Uterus (tissue), 2 donors: ENCODE measurements around the gene TULP1.

Experiments
- POLR2A ChIP-seq, 2 donors: fragments of 450-650 bp; IDR thresholded peaks; one replicate each; pipeline ENCODE4 v1.6.1; 2016; ENCODE audit warnings: antibody characterized with exemption in 2 of 2, mild to moderate bottlenecking in 1 of 2, moderate library complexity in 1 of 2
- TF ChIP-seq, protein P1 (sequence below), 4 experiments: fragments of 200-600 bp in 2 of 4; fragments of 450-650 bp in 2 of 4; sonication (generic) in 2 of 4; IDR thresholded peaks; one replicate each; pipeline ENCODE4 v1.5.1; 2016 to 2019; ENCODE audit warnings: antibody characterized with exemption in 4 of 4, mild to moderate bottlenecking in 2 of 4, moderate library complexity in 1 of 4

DNA sequence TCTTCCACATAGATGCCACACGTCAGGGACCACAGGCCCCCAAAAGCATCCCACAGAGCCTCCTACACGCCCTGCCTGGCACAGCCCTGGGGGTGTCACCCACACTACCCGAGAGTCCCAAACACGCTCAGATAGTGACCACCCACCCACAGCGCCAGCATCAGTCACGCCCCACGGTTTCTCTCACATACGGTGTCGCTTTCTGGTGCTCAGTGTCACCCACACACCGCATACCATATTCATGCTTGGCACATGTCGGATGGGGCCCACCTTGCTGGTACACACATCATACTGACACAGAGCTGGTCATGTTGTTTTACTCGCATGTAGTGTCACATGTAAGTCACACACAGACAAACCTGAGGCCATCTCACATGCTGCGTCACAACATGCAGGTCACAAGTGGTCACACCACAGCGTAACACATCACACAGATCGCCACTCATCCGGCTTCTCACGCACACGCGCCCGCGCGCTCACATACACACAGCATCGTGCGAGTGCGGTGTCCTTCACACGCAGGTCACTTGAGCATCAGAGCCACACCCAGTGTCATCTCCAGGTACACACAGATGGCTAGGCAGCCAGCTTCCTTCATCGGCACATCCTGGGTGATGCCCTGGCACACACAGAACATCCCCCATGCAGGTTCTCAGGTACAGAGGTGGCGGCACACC, 19.3 kb downstream of the TULP1 start:
- TF ChIP-seq, protein P1, sequence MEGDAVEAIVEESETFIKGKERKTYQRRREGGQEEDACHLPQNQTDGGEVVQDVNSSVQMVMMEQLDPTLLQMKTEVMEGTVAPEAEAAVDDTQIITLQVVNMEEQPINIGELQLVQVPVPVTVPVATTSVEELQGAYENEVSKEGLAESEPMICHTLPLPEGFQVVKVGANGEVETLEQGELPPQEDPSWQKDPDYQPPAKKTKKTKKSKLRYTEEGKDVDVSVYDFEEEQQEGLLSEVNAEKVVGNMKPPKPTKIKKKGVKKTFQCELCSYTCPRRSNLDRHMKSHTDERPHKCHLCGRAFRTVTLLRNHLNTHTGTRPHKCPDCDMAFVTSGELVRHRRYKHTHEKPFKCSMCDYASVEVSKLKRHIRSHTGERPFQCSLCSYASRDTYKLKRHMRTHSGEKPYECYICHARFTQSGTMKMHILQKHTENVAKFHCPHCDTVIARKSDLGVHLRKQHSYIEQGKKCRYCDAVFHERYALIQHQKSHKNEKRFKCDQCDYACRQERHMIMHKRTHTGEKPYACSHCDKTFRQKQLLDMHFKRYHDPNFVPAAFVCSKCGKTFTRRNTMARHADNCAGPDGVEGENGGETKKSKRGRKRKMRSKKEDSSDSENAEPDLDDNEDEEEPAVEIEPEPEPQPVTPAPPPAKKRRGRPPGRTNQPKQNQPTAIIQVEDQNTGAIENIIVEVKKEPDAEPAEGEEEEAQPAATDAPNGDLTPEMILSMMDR (IDR thresholded peaks at IDR 0.05), result no peak
- TF ChIP-seq POLR2A (IDR thresholded peaks at IDR 0.05), result no peak
